HepG2 (cell line): ENCODE measurements around the gene MEF2D. TPM values are rescaled to one million over a fixed set of nuclear protein-coding genes. Genes with fewer than 3 reads are reported as not detected.

Experiments
- ATAC-seq: fragments of 200-7000 bp; cut with Tn5 transposase; 3 replicates; pipeline ENCODE4 v1.9.1; 2020; ENCODE audit warnings: mild to moderate bottlenecking, moderate library complexity
- BruUV-seq: library from RNA; stranded (reverse); fragments of 400-500 nt; replicated peaks from 2 replicates; lab custom pipeline; 2021; lab: Mats Ljungman, UMichigan
- CTCF ChIA-PET: fragments of 300-600 bp; formaldehyde crosslinking; extraction: SDS; loops from one replicate; lab custom pipeline; 2021; ENCODE audit warnings: low total read pairs, inconsistent platforms, low intra/inter-chr PET ratio; lab: Yijun Ruan, JAX
- POLR2A ChIA-PET: fragments of 350-600 bp; sonication (Branson Sonifier 250); formaldehyde crosslinking; loops from one replicate; lab custom pipeline; 2020; ENCODE audit warnings: antibody characterized with exemption, inconsistent platforms; lab: Yijun Ruan, JAX
- DNase-seq: peaks from one replicate; pipeline ENCODE4 v3.0.0-alpha.2; 2015; ENCODE audit warnings: low spot score
- FAIRE-seq: peaks from 3 replicates; lab custom pipeline; 2011; peaks lifted over from hg19 to GRCh38; lab: Jason Lieb, UNC
- H2AFZ ChIP-seq: one replicate; pipeline ENCODE4 v1.6.1; 2011; ENCODE audit warnings: low read length, inconsistent platforms
- H3K27ac ChIP-seq: fragments of 300-600 bp; 3 replicates; pipeline ENCODE4 v1.8.0; 2011; ENCODE audit warnings: mixed run types, mild to moderate bottlenecking, mixed read lengths, low read length, inconsistent platforms; ENCODE audit not compliant: insufficient read depth; ENCODE audit errors: extremely low read length
- H3K27me3 ChIP-seq, 2 experiments: fragments of 200-600 bp in 1 of 2; 2 replicates in 1 of 2; 3 replicates in 1 of 2; pipeline versions ENCODE4 v1.6.0 to v1.8.0; 2011; ENCODE audit warnings: low read length in 2 of 2, mild to moderate bottlenecking in 2 of 2, moderate library complexity in 2 of 2, inconsistent platforms in 1 of 2; ENCODE audit not compliant: insufficient read depth in 2 of 2, control insufficient read depth in 1 of 2
- H3K36me3 ChIP-seq, 2 experiments: fragments of 200-600 bp in 1 of 2; replicated peaks in 1 of 2; 2 replicates in 1 of 2; 3 replicates in 1 of 2; pipeline versions ENCODE4 v1.5.1 to v1.8.0; 2011; ENCODE audit warnings: low read length in 2 of 2, inconsistent platforms in 1 of 2; ENCODE audit not compliant: insufficient read depth in 2 of 2, control insufficient read depth in 1 of 2
- H3K4me1 ChIP-seq: 2 replicates; pipeline ENCODE4 v1.5.1; 2012; ENCODE audit warnings: low read length, inconsistent platforms; ENCODE audit not compliant: insufficient read depth
- H3K4me2 ChIP-seq: 2 replicates; pipeline ENCODE4 v1.6.0; 2011; ENCODE audit warnings: low read depth, low read length, inconsistent platforms
- H3K4me3 ChIP-seq, 3 experiments: fragments of 200-600 bp in 1 of 3; sonication (generic), shearing (Covaris generic) in 1 of 3; replicated peaks in 1 of 3; 2 replicates each; pipeline ENCODE4 v1.5.1; 2011 to 2016; ENCODE audit warnings: low read length in 3 of 3, inconsistent platforms in 2 of 3, low read depth in 2 of 3, mild to moderate bottlenecking in 2 of 3, control low read depth in 1 of 3, mixed read lengths in 1 of 3; ENCODE audit not compliant: insufficient read depth in 1 of 3
- H3K79me2 ChIP-seq: one replicate; pipeline ENCODE4 v1.6.1; 2011; ENCODE audit warnings: low read length, inconsistent platforms; ENCODE audit not compliant: insufficient read depth
- H3K9ac ChIP-seq: 2 replicates; pipeline ENCODE4 v1.6.0; 2011; ENCODE audit warnings: mild to moderate bottlenecking, low read depth, low read length, inconsistent platforms; ENCODE audit not compliant: insufficient read depth
- H3K9me3 ChIP-seq: 2 replicates; pipeline ENCODE4 v1.5.1; 2012; ENCODE audit warnings: mild to moderate bottlenecking, low read length
- H4K20me1 ChIP-seq: 2 replicates; pipeline ENCODE4 v1.6.0; 2011; ENCODE audit warnings: inconsistent platforms, mild to moderate bottlenecking, low read length, moderate library complexity; ENCODE audit not compliant: insufficient read depth
- DR1 ChIP-seq: sonication (generic); formaldehyde crosslinking; IDR thresholded peaks from 2 replicates; pipeline ENCODE4 v1.8.0; 2021; ENCODE audit warnings: mild to moderate bottlenecking, missing genetic modification reagents, inconsistent platforms
- GRHL1 ChIP-seq: sonication (generic); formaldehyde crosslinking; conservative IDR thresholded peaks from 2 replicates; pipeline ENCODE4 v1.8.0; 2022; ENCODE audit warnings: missing genetic modification reagents
- HMG20A ChIP-seq: IDR thresholded peaks from 2 replicates; pipeline ENCODE4 v1.6.1; 2016; ENCODE audit warnings: borderline replicate concordance
- SOX5 ChIP-seq: IDR thresholded peaks from 2 replicates; pipeline ENCODE4 v1.6.1; 2016; ENCODE audit warnings: borderline replicate concordance
- TBX3 ChIP-seq: fragments of 450-650 bp; IDR thresholded peaks from 2 replicates; pipeline ENCODE4 v1.6.1; 2017; ENCODE audit warnings: antibody characterized with exemption, mild to moderate bottlenecking, inconsistent platforms, borderline replicate concordance
- TOE1 ChIP-seq: sonication (generic); formaldehyde crosslinking; IDR thresholded peaks from 2 replicates; pipeline ENCODE4 v1.4.0; 2020; ENCODE audit warnings: mild to moderate bottlenecking, missing genetic modification reagents
- TOPORS ChIP-seq: sonication (generic); formaldehyde crosslinking; IDR thresholded peaks from 2 replicates; pipeline ENCODE4 v1.8.0; 2023; ENCODE audit warnings: mild to moderate bottlenecking, missing genetic modification reagents
- ZNF263 ChIP-seq: sonication (generic); formaldehyde crosslinking; IDR thresholded peaks from 2 replicates; pipeline ENCODE4 v1.4.0; 2020; ENCODE audit warnings: missing genetic modification reagents
- ZNF331 ChIP-seq: sonication (generic); formaldehyde crosslinking; IDR thresholded peaks from 2 replicates; pipeline ENCODE4 v1.4.0; 2020; ENCODE audit warnings: missing genetic modification reagents
- ZNF362 ChIP-seq: sonication (generic); formaldehyde crosslinking; IDR thresholded peaks from 2 replicates; pipeline ENCODE4 v1.4.0; 2020; ENCODE audit warnings: missing genetic modification reagents, mild to moderate bottlenecking, borderline replicate concordance
- ZNF383 ChIP-seq: sonication (generic); formaldehyde crosslinking; IDR thresholded peaks from 2 replicates; pipeline ENCODE4 v1.4.0; 2020; ENCODE audit warnings: missing genetic modification reagents, mild to moderate bottlenecking, borderline replicate concordance
- ZNF44 ChIP-seq: sonication (generic); formaldehyde crosslinking; IDR thresholded peaks from 2 replicates; pipeline ENCODE4 v1.5.1; 2020; ENCODE audit warnings: mild to moderate bottlenecking, missing genetic modification reagents
- ZNF547 ChIP-seq: sonication (generic); formaldehyde crosslinking; IDR thresholded peaks from 2 replicates; pipeline ENCODE4 v1.5.1; 2020; ENCODE audit warnings: mild to moderate bottlenecking, missing genetic modification reagents
- ZNF564 ChIP-seq: sonication (generic); formaldehyde crosslinking; IDR thresholded peaks from 2 replicates; pipeline ENCODE4 v1.8.1; 2023; ENCODE audit warnings: mild to moderate bottlenecking, missing genetic modification reagents
- ZNF75D ChIP-seq: sonication (generic); formaldehyde crosslinking; IDR thresholded peaks from 2 replicates; pipeline ENCODE4 v1.8.1; 2023; ENCODE audit warnings: missing genetic modification reagents, mild to moderate bottlenecking, borderline replicate concordance
- ZNF782 ChIP-seq: sonication (generic); formaldehyde crosslinking; IDR thresholded peaks from 2 replicates; pipeline ENCODE4 v1.4.0; 2020; ENCODE audit warnings: missing genetic modification reagents, mild to moderate bottlenecking, borderline replicate concordance
- WGBS: methylation state at CpG from one replicate; pipeline ENCODE4 v1.1.6; 2017; ENCODE audit warnings: low lambda C conversion rate; 5-methylcytosine and 5-hydroxymethylcytosine counted together
- in situ Hi-C: cut with HindIII; loops from 2 replicates; pipeline ENCODE4 v1.10.0; 2017; ENCODE audit warnings: low pct_unique_long_range_greater_than_20kb; ENCODE audit not compliant: extremely low pct_ligation_motif_present
- intact Hi-C: fragments of 100-400 bp; cut with micrococcal nuclease; formaldehyde crosslinking; loops from one replicate; pipeline ENCODE4 v1.10.0; 2022; ENCODE audit not compliant: unreplicated experiment
- polyA plus RNA-seq, 8 experiments: library from polyadenylated mRNA; depleted of rRNA in 3 of 8; stranded (reverse) in 7 of 8; unstranded in 1 of 8; fragments of >200 nt; fragmentation: Illumina TruSeq in 4 of 8; extraction: Trizol in 4 of 8; gene quantifications; 2 replicates each; pipeline versions ENCODE4 v1.2.1 to v1.2.3, GENCODE V29; 2011 to 2016; ENCODE audit warnings: low read depth in 4 of 8, missing spikeins in 1 of 8, mixed read lengths in 1 of 8; ENCODE audit not compliant: insufficient read depth in 1 of 8
- total RNA-seq, 5 experiments: library from RNA; depleted of rRNA; stranded (reverse); fragments of >200 nt; fragmentation: Illumina TruSeq; extraction: Trizol; gene quantifications; 2 replicates each; pipeline ENCODE4 v1.2.3, GENCODE V29; 2016; ENCODE audit warnings: low read depth in 1 of 5

Gene MEF2D
- total and polyA plus RNA-seq, 2 of the 13 experiments (the other 11 are each of a cell fraction or from before 2014, with no cell fraction given) = 1.6 to 3.9 TPM

- Histone ChIP-seq H3K4me3 (no peak overlapping the region), H3K79me2 (no peaks in the 10 kb centered on the region), H3K27ac (no peak overlapping the region), H3K27me3 (no peaks in the 10 kb centered on the region), H3K4me1 (no peaks in the 10 kb centered on the region), H4K20me1 (no peaks in the 10 kb centered on the region), H3K9me3 (no peaks in the 10 kb centered on the region), H3K36me3 (peaks cover 21 to 27% of the 10 kb centered on the region in 2 experiments), H3K9ac (no peak overlapping the region), H2AFZ (no peak overlapping the region), H3K4me2 (no peak overlapping the region)
- TF ChIP-seq ZNF263 (CRISPR knock-in tag) = no peak
- no peak for TF ChIP-seq ZNF331 (CRISPR knock-in tag)
- TF ChIP-seq ZNF782 (CRISPR knock-in tag) = no peak
- no peak for TF ChIP-seq ZNF547 (CRISPR knock-in tag)
- TF ChIP-seq ZNF362 (CRISPR knock-in tag) = no peak
- TF ChIP-seq ZNF75D (CRISPR knock-in tag) = no peak
- TF ChIP-seq ZNF383 (CRISPR knock-in tag) = no peak
- no peak for TF ChIP-seq ZNF564 (CRISPR knock-in tag)
- no peak for TF ChIP-seq GRHL1 (CRISPR knock-in tag)
- TF ChIP-seq TOPORS (CRISPR knock-in tag) = no peak
- TF ChIP-seq HMG20A (CRISPR knock-in tag) = no peak
- TF ChIP-seq TBX3 = no peak
- TF ChIP-seq ZNF44 (CRISPR knock-in tag) = no peak
- no peak for TF ChIP-seq SOX5 (CRISPR knock-in tag)
- no peak for TF ChIP-seq DR1 (CRISPR knock-in tag)
- TF ChIP-seq TOE1 = no peak
- POLR2A ChIA-PET = no interaction called here
- intact Hi-C loops (no loop called here), in situ Hi-C loops (no loop called here)
- no peak for FAIRE-seq
- DNase-seq = no peak
- BruUV-seq = no TSS peak
- ATAC-seq = no peak
- CTCF ChIA-PET = no interaction called here
- 80% methylated on average over 1 of the region's 2 CpGs for WGBS
Observed at GRCh38 chr1:156540955-156541354, 40.4 kb upstream of the MEF2D start.
